Skeletal muscle tissue (tissue), 4 donors: Measurements from ENCODE around the gene SLC16A5. TPM values are rescaled to one million over a fixed set of nuclear protein-coding genes. Genes with fewer than 3 reads are reported as not detected.
"Not testable (repeated sequence)": the region's sequence is repeated elsewhere in the genome, so short reads cannot be mapped to it uniquely, and the experiment has no call there.

ENCODE experiments used
- H3K27ac ChIP-seq: one replicate; pipeline ENCODE4 v1.7.0; 2013; ENCODE audit warnings: mild to moderate bottlenecking, low read depth, low read length, inconsistent platforms
- H3K27me3 ChIP-seq, 3 donors: one replicate each; pipeline ENCODE4 v1.7.0; 2013; ENCODE audit warnings: low read length in 3 of 3; ENCODE audit not compliant: control insufficient read depth in 3 of 3, insufficient read depth in 3 of 3
- H3K36me3 ChIP-seq, 3 donors: one replicate each; pipeline ENCODE4 v1.7.0; 2013; ENCODE audit warnings: low read length in 3 of 3; ENCODE audit not compliant: control insufficient read depth in 3 of 3, insufficient read depth in 3 of 3
- H3K4me1 ChIP-seq, 3 donors: one replicate each; pipeline ENCODE4 v1.7.0; 2013; ENCODE audit warnings: low read length in 3 of 3, mild to moderate bottlenecking in 3 of 3; ENCODE audit not compliant: control insufficient read depth in 3 of 3, insufficient read depth in 3 of 3
- H3K4me3 ChIP-seq, 3 donors: one replicate each; pipeline ENCODE4 v1.7.0; 2013; ENCODE audit warnings: low read length in 3 of 3
- H3K9ac ChIP-seq, 3 donors: one replicate each; pipeline ENCODE4 v1.7.0; 2013; ENCODE audit warnings: low read length in 3 of 3, mild to moderate bottlenecking in 3 of 3, moderate library complexity in 2 of 3, low read depth in 1 of 3
- H3K9me3 ChIP-seq, 3 donors: one replicate each; pipeline ENCODE4 v1.7.0; 2013; ENCODE audit warnings: low read length in 3 of 3; ENCODE audit not compliant: control insufficient read depth in 3 of 3
- total RNA-seq: library from RNA; depleted of rRNA; stranded (reverse); fragments of >200 nt; gene quantifications from one replicate; pipeline ENCODE4 v1.2.3, GENCODE V29; 2014
- donor health status: Osteomylitis.

The SLC16A5 gene
- total RNA-seq, 1 donor from 2014 or later, result 4.2 TPM

DNA sequence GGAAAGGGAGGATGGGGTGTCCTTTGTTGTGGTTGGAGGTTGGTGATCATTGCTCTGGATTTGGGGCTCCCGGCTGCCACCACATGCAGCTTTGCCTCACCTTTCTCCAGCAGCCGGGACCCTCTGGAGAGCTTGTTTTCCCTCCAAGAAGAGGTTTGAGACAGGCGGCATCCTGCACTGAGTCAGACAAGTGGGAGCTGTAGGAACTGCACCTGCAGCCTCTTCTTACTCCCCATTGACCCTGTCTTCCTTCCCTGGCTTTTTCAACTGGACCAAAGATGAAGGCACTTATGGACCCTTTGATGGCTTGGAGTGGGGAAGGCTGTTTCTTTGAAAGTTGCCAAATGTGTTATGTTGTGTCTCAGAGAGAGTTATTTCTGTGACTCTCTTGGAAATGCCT is 24.1 kb upstream of the SLC16A5 start:
- Histone ChIP-seq H3K27me3 (no peaks in the 10 kb centered on the region), H3K4me3 (no peak overlapping the region), H3K9ac (no peak overlapping the region), H3K36me3 (peaks cover 32 to 40% (median 39%) of the 10 kb centered on the region in 3 donors), H3K9me3 (no peaks in the 10 kb centered on the region), H3K4me1 (peaks cover 8 to 20% (median 15%) of the 10 kb centered on the region in 3 donors), H3K27ac (no peak overlapping the region)

- no peak overlapping the region for H3K9ac ChIP-seq
Observed at GRCh38 chr17:75064040-75064439, 23.7 kb upstream of the SLC16A5 start.

GRCh38 chr17:75064460-75064859 is 23.3 kb upstream of the SLC16A5 start:
- Histone ChIP-seq H3K9me3 (no peaks in the 10 kb centered on the region), H3K27me3 (no peaks in the 10 kb centered on the region), H3K4me3 (no peak overlapping the region), H3K27ac (no peak overlapping the region), H3K9ac (no peak overlapping the region), H3K36me3 (peaks cover 32 to 40% (median 39%) of the 10 kb centered on the region in 3 donors), H3K4me1 (peaks cover 5 to 17% (median 12%) of the 10 kb centered on the region in 3 donors)

More at GRCh38 chr17:75064040-75064439, 23.7 kb upstream of the SLC16A5 start:
- Histone ChIP-seq H3K4me1 (peaks cover 8 to 20% (median 15%) of the 10 kb centered on the region in 3 donors), H3K27me3 (no peaks in the 10 kb centered on the region), H3K27ac (no peak overlapping the region), H3K9me3 (no peaks in the 10 kb centered on the region), H3K36me3 (peaks cover 32 to 40% (median 39%) of the 10 kb centered on the region in 3 donors), H3K4me3 (no peak overlapping the region)

- Histone ChIP-seq H3K4me1 (peaks cover 3 to 12% (median 7%) of the 10 kb centered on the region in 3 donors), H3K27ac (no peak overlapping the region), H3K36me3 (peaks cover 32 to 40% (median 39%) of the 10 kb centered on the region in 3 donors), H3K4me3 (no peak overlapping the region), H3K9ac (no peak overlapping the region), H3K27me3 (no peaks in the 10 kb centered on the region), H3K9me3 (no peaks in the 10 kb centered on the region)
Observed at GRCh38 chr17:75064867-75065561, 22.7 kb upstream of the SLC16A5 start.

DNA sequence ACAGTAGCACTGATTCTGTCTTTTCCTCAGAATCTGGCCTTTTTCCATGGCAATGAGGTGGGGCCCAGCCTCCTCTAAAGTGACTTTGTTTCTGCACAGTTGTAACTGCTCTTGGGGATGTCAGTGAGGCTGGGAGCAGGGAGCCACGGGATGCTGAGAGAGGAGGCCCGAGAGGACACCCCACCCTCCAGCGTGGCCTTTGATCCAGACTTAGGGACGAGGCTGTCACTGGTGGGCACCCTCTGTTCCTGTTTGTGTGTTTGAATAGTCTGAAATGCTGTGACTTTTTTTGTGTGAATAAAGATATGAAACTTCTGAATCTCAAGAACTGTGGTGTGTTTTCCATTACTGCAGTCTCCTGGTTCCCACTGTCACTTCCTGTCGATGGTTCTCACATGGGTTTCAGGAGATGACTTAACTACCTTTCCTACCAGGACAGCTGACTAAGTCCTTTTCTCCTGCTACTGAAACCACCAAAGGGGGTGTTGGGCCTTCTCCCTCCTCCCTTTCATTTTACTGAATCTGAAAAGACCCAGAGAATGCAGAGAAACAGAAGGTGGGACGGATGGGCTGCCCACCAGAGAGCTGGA is 22.1 kb upstream of the SLC16A5 start:
- no peaks in the 10 kb centered on the region for H3K9me3 ChIP-seq
- no peak overlapping the region for H3K9ac ChIP-seq
- peaks cover 32 to 40% (median 39%) of the 10 kb centered on the region in 3 donors for H3K36me3 ChIP-seq
- H3K4me3 ChIP-seq, result no peak overlapping the region
- no peak overlapping the region for H3K27ac ChIP-seq
- no peaks in the 10 kb centered on the region for H3K27me3 ChIP-seq
- H3K4me1 ChIP-seq, result peaks cover 1 to 5% (median 5%) of the 10 kb centered on the region in 3 donors

DNA sequence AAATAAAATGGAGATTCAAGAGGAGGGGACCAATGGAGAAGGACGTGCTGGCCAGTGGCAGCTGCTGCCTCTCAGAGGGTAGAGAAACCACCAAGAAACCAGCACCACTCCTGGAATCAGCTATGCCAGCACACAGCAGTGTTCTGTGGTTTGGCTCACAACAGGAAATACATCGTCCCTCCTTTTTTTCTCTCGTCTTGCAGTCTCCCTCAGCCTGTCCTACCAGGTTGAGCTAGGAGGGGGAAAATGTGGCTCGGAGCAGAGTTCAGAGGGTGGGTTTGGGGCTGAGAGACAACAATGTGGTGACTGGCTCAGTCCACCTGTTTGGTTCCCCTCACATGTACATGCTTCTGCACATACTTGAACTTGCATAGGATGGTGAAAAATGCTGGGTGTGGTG is 19.9 kb upstream of the SLC16A5 start:
- Histone ChIP-seq H3K4me1 (peaks cover 0 to 12% (median 4%) of the 10 kb centered on the region in 3 donors), H3K36me3 (peaks cover 20 to 22% (median 21%) of the 10 kb centered on the region in 3 donors), H3K27ac (no peak overlapping the region), H3K27me3 (no peaks in the 10 kb centered on the region), H3K9me3 (no peaks in the 10 kb centered on the region), H3K9ac (no peak overlapping the region), H3K4me3 (no peak overlapping the region)

- Histone ChIP-seq H3K9ac (no peak overlapping the region), H3K4me3 (no peak overlapping the region), H3K9me3 (no peaks in the 10 kb centered on the region), H3K27me3 (no peaks in the 10 kb centered on the region), H3K36me3 (peaks cover 12 to 13% (median 12%) of the 10 kb centered on the region in 3 donors), H3K4me1 (peaks cover 0 to 12% (median 5%) of the 10 kb centered on the region in 3 donors), H3K27ac (no peak overlapping the region)
Observed at GRCh38 chr17:75068750-75069149, 19.0 kb upstream of the SLC16A5 start.

GRCh38 chr17:75069783-75070182 is 18.0 kb upstream of the SLC16A5 start:
- peaks cover 1 to 6% (median 2%) of the 10 kb centered on the region in 3 donors for H3K36me3 ChIP-seq
- peaks cover 0 to 12% (median 12%) of the 10 kb centered on the region in 3 donors for H3K4me1 ChIP-seq
- H3K9me3 ChIP-seq, result no peaks in the 10 kb centered on the region
- H3K27ac ChIP-seq, result no peak overlapping the region
- H3K27me3 ChIP-seq, result no peaks in the 10 kb centered on the region
- H3K9ac ChIP-seq, result no peak overlapping the region
- H3K4me3 ChIP-seq, result no peak overlapping the region

GRCh38 chr17:75071478-75072271 is 16.1 kb upstream of the SLC16A5 start:
- H3K27ac ChIP-seq, H3K9me3 ChIP-seq, H3K9ac ChIP-seq, H3K36me3 ChIP-seq, H3K4me3 ChIP-seq, H3K27me3 ChIP-seq: not testable (repeated sequence)
- peaks cover 0 to 12% (median 8%) of the 10 kb centered on the region in 3 donors for H3K4me1 ChIP-seq
